ENCODE data around the gene RNF152.
"Not testable (repeated sequence)": the region's sequence is repeated elsewhere in the genome, so short reads cannot be mapped to it uniquely, and the experiment has no call there.

Gene RNF152

DNA sequence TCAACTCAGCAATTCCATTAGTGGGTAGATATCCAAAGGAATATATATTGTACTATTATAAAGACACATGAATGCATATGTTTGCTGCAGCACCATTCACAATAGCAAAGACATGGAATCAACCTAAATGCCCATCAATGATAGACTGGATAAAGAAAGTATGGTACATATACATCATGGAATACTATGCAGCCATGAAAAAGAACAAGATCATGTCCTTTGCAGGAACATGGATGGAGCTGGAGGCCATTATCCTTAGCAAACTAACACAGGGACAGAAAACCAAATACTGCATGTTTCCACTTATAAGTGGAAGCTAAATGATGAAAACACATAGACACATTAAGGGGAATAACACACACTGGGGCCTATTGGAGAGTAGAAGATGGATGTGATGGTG lies 116.6 kb downstream of the RNF152 start:
- DNase-seq (ENCODE audit: low spot score in 2 of 2); H3K9me3 Mint-ChIP-seq; H3K36me3 Mint-ChIP-seq; ATAC-seq; H3K4me1 Mint-ChIP-seq; H3K27ac Mint-ChIP-seq; H3K4me3 Mint-ChIP-seq: not testable (repeated sequence)

DNA sequence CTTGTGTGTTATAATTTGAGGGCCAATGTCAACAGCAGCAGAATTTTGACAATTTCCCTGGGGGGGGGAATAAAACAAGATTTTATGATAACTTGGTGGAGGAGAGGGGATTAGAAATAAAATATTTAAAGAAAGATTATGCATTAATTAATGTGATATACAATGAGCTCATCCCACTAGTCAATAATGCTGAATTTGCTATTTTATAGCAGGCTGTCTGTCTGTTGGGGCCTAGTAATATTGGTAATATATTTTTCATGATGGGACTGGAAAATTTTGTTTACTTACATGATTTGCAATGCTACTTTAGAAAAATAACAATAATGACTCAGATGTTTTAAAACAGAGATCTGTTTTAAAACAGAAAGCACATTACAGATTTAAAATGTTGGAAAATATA lies 118.0 kb downstream of the RNF152 start:
- H3K4me3 Mint-ChIP-seq = no peak overlapping the region
- no peak overlapping the region for H3K27ac Mint-ChIP-seq
- no peaks in the 10 kb centered on the region for H3K4me1 Mint-ChIP-seq
- H3K36me3 Mint-ChIP-seq = no peaks in the 10 kb centered on the region
- H3K9me3 Mint-ChIP-seq = peaks cover 4% of the 10 kb centered on the region
- DNase-seq (ENCODE audit: low spot score in 2 of 2) (no peak), ATAC-seq (no peak)

DNA sequence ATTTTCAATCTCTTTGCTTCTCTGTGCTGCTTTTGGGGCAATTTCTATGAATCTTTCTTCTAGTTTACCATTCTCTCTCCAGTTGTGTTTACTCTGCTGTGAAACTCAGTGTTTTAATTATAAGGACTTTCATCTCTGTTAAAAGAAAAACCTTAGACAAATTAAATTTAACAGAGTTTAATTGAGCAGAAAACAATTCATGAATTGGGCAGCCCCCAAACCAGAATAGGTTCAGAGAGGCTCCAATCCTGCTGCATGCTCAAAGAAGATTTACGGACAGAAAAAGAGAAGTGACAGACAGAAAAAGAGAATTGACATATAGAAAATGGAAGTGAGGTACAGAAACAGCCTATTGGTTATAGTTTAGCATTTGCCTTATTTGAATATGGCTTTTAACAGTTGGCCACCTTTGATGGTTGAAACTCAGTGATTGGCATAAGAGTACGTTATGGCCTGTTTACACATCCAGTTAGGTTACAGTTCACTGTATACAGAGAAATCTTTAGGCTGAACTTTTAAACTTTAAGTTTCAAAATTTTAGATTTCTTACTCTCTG lies 120.4 kb downstream of the RNF152 start:
- no peak overlapping the region for H3K4me3 Mint-ChIP-seq
- H3K36me3 Mint-ChIP-seq = no peaks in the 10 kb centered on the region
- ATAC-seq (no peak), DNase-seq (ENCODE audit: low spot score in 2 of 2) (no peak)
- H3K4me1 Mint-ChIP-seq = no peaks in the 10 kb centered on the region
- peaks cover 6% of the 10 kb centered on the region for H3K9me3 Mint-ChIP-seq
- H3K27ac Mint-ChIP-seq = no peak overlapping the region

DNA sequence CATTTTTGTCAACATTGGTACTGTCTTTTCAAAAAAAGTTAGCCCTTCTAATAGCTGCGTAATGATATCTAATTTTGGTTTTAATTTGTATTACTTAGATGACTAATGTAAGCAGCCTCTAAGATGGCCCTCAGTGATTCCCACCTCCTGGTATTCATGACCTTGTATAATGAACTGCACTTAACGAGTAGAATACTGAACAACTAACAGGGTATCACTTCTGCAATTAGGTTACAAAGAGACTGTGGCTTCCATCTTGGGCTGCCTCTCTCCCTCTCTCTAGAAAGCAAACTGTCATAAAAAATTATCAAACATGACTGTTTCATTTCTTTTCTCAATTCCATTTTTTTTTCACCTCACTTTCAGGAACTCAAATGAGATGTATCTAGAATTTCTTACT lies 120.9 kb downstream of the RNF152 start:
- DNase-seq (ENCODE audit: low spot score in 2 of 2) (no peak), ATAC-seq (no peak)
- H3K4me1 Mint-ChIP-seq = no peaks in the 10 kb centered on the region
- no peak overlapping the region for H3K27ac Mint-ChIP-seq
- no peak overlapping the region for H3K4me3 Mint-ChIP-seq
- H3K36me3 Mint-ChIP-seq = no peaks in the 10 kb centered on the region
- H3K9me3 Mint-ChIP-seq = peaks cover 6% of the 10 kb centered on the region

DNA sequence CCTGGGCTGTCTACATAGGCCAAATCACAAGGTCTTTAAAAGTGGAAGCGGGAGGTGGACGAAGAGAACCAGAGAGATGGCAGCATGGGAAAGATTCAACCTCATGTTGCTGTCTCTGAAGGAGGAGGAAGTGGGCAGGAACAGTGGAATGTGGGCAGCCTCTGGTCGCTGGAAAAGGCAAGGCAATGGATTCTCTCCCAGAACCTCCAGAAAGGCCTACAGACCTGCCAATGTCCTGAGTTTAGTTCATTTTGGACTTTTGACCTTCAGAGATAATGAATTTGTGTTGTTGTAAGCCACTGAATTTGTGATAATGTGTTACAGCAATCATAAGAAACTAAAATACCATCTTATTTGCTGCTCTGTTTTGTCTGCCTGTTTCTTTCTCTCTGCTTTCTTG lies 122.5 kb downstream of the RNF152 start:
- H3K36me3 Mint-ChIP-seq = no peaks in the 10 kb centered on the region
- peaks cover 2% of the 10 kb centered on the region for H3K9me3 Mint-ChIP-seq
- no peak overlapping the region for H3K27ac Mint-ChIP-seq
- H3K4me3 Mint-ChIP-seq = no peak overlapping the region
- no peak for DNase-seq (ENCODE audit: low spot score in 2 of 2)
- H3K4me1 Mint-ChIP-seq = peaks cover 3% of the 10 kb centered on the region
- no peak for ATAC-seq

DNA sequence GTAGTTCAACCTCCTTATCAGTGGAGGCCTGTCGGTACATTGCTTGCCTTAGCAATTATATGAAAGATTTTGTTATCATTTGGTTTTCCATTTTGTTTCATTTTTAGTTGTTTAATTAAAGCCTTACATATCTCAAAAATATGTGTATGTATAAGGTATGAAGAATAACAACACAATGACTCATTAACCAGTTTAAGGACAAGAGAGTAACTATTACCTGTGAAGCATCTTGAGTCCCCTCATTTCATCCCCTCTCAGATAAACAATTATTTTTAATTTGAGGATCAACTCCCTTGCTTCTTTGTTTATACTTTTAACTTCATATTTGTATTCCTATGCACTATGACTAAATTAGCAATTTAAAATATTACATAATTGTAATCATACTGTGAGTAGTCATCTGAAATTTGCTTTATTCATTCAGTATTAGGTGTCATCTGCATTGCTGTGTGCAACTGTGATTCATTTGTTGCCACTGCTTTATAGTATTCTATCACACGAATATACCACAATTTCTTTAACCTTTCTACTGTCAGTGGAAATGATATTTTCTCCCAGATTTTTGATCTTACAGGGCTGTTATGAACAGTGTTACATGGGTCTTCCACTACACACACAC lies 126.4 kb downstream of the RNF152 start:
- Mint-ChIP-seq H3K36me3 (no peaks in the 10 kb centered on the region), H3K9me3 (peaks cover 2% of the 10 kb centered on the region)

DNA sequence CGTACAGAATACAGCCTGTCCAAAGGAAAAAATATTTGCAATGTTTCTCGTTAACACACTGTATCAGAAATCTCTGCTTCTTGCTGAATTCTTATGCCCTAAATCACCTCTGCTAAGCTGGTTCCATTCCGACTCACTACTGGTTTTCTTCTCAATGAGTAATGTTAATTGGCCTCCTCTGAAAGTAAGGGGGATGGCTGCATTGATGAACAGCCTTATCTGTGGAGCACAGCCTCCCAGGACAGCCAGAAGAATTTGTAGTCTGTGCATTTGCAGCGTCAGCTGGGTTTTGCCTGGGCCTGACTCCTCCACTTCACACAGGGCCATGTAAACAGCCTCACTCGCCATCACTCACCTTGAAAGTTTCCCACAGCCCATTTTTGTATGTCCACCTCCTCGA lies 127.7 kb downstream of the RNF152 start:
- H3K9me3 Mint-ChIP-seq = peaks cover 2% of the 10 kb centered on the region
- no peak overlapping the region for H3K4me3 Mint-ChIP-seq
- ATAC-seq (peak; percentile 74), DNase-seq (ENCODE audit: low spot score in 2 of 2) (no peak)
- H3K4me1 Mint-ChIP-seq = peaks cover 19% of the 10 kb centered on the region
- H3K27ac Mint-ChIP-seq = no peak overlapping the region
- no peaks in the 10 kb centered on the region for H3K36me3 Mint-ChIP-seq

More for the DNA sequence above, 126.4 kb downstream of the RNF152 start:
- ATAC-seq = no peak
- Mint-ChIP-seq H3K27ac (no peak overlapping the region), H3K4me1 (peaks cover 19% of the 10 kb centered on the region), H3K4me3 (no peak overlapping the region)
- DNase-seq (ENCODE audit: low spot score in 2 of 2) = no peak

DNA sequence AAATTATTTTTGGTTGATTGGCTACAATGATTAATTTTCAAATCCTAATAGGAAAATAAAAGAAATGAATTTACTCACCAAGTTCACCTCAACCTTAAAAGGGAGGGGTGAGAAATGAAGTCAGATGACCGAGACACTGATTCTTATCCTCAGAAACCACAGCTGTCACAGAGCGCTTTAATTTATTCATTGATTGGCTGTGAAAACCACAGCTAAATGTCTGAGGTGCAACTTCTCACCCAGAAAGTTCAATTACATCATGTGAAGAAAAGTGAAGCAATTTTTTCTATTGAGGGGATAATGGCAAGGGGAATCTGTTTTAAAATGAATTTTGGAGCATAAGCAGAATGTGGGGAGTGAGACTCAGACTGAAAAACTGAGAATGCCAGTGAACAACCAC lies 128.4 kb downstream of the RNF152 start:
- no peaks in the 10 kb centered on the region for H3K36me3 Mint-ChIP-seq
- H3K9me3 Mint-ChIP-seq = peaks cover 2% of the 10 kb centered on the region
- peaks cover 19% of the 10 kb centered on the region for H3K4me1 Mint-ChIP-seq
- no peak overlapping the region for H3K27ac Mint-ChIP-seq
- no peak overlapping the region for H3K4me3 Mint-ChIP-seq
- DNase-seq (ENCODE audit: low spot score in 2 of 2) = no peak
- peak; percentile 87 for ATAC-seq

DNA sequence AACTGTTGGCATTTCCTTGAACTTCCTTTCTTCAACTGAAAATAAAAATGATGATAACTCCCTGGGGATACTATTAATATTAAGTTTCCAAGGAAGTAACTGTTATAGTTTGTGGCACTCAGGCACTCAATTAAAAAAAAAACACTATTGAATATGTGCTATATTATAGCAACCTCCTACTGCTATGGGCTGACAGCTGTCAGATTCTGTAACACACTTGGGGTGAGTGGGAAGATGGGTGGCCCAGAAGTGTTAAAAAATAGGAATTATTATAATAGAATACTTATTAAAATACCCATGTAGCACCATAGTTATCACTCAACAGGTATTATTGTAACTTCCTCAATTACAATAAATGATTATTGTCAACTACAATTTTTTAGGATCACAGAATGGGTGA lies 130.9 kb downstream of the RNF152 start:
- H3K4me3 Mint-ChIP-seq = no peak overlapping the region
- no peak for DNase-seq (ENCODE audit: low spot score in 2 of 2)
- no peak for ATAC-seq
- no peaks in the 10 kb centered on the region for H3K36me3 Mint-ChIP-seq
- no peaks in the 10 kb centered on the region for H3K9me3 Mint-ChIP-seq
- peaks cover 19% of the 10 kb centered on the region for H3K4me1 Mint-ChIP-seq
- no peak overlapping the region for H3K27ac Mint-ChIP-seq

Measured in stimulated activated effector memory CD8-positive, alpha-beta T cell treated with anti-CD3 and anti-CD28 coated beads, Interleukin-12 subunit alpha, Interleukin-12 subunit beta, amount 100 ng/mL, for 72 hours (primary cell).